HG03159 (cell line): ENCODE data around the gene SYNC.
"Not testable (repeated sequence)": the region's sequence is repeated elsewhere in the genome, so short reads cannot be mapped to it uniquely, and the experiment has no call there.

Experiments
- ATAC-seq: cut with Tn5 transposase; IDR thresholded peaks from one replicate; pipeline ENCODE4 v1.9.1; 2021; ENCODE audit warnings: mild to moderate bottlenecking, moderate library complexity; ENCODE audit not compliant: unreplicated experiment

Gene SYNC

GRCh38 chr1:32695098-32695904 is 7.3 kb downstream of the SYNC start:
- no peak for ATAC-seq

- no peak for ATAC-seq
These were observed 9.0 kb downstream of the SYNC start for GRCh38 chr1:32693455-32694174.

- no peak for ATAC-seq
These were observed 16.2 kb downstream of the SYNC start for GRCh38 chr1:32686387-32686786.

GRCh38 chr1:32685498-32685897 is 17.1 kb downstream of the SYNC start:
- ATAC-seq: no peak

GRCh38 chr1:32684167-32684811 is 18.3 kb downstream of the SYNC start:
- ATAC-seq: no peak

- no peak for ATAC-seq
These were observed 19.2 kb downstream of the SYNC start for GRCh38 chr1:32683397-32683796.

GRCh38 chr1:32681999-32682398 is 20.6 kb downstream of the SYNC start:
- ATAC-seq: no peak

- no peak for ATAC-seq
These were observed 21.1 kb downstream of the SYNC start for GRCh38 chr1:32681509-32681908.

GRCh38 chr1:32680642-32681041 is 21.9 kb downstream of the SYNC start:
- ATAC-seq: no peak

GRCh38 chr1:32679993-32680392 is 22.6 kb downstream of the SYNC start:
- not testable (repeated sequence) for ATAC-seq

GRCh38 chr1:32676945-32677344 is 25.6 kb downstream of the SYNC start:
- ATAC-seq: no peak

GRCh38 chr1:32668716-32669115 is 33.9 kb downstream of the SYNC start:
- not testable (repeated sequence) for ATAC-seq

- no peak for ATAC-seq
These were observed 35.5 kb downstream of the SYNC start for GRCh38 chr1:32666901-32667566.

- ATAC-seq: no peak
These were observed 36.7 kb downstream of the SYNC start for GRCh38 chr1:32665915-32666314.

- no peak for ATAC-seq
These were observed 43.0 kb downstream of the SYNC start for GRCh38 chr1:32659581-32659980.

- ATAC-seq: no peak
These were observed 50.2 kb downstream of the SYNC start for GRCh38 chr1:32652244-32652962.

- no peak for ATAC-seq
These were observed 51.0 kb downstream of the SYNC start for GRCh38 chr1:32651461-32652073.

GRCh38 chr1:32650752-32651460 is 51.7 kb downstream of the SYNC start, which contains the start of gene RBBP4:
TSS of gene RBBP4 (plus strand) at chr1:32651208. CDS start at chr1:32651307, 99 bp downstream.
- peak; percentile 77 for ATAC-seq

GRCh38 chr1:32650248-32650751 is 52.3 kb downstream of the SYNC start, which contains the start of gene ZBTB8OS:
TSS of gene ZBTB8OS (minus strand) at chr1:32650550. CDS start at chr1:32650529, 21 bp downstream.
- peak; percentile 68 for ATAC-seq
